Neural cell (in vitro differentiated cells): Measurements from ENCODE around the gene CLTCL1.

Experiments used
- EZH2 ChIP-seq: fragments of 200-600, 300-800 bp; shearing (Covaris generic), sonication (generic); IDR thresholded peaks from 2 replicates; pipeline ENCODE4 v1.6.1; 2014; ENCODE audit warnings: antibody characterized with exemption, low read length, borderline replicate concordance, mild to moderate bottlenecking; ENCODE audit not compliant: insufficient read depth, poor library complexity, severe bottlenecking
- POLR2AphosphoS5 ChIP-seq: IDR thresholded peaks from 2 replicates; pipeline ENCODE4 v1.6.1; 2012
- TAF1 ChIP-seq: IDR thresholded peaks from 2 replicates; pipeline ENCODE4 v1.6.1; 2012; ENCODE audit warnings: low read depth
- TF ChIP-seq, protein P1 (sequence below): fragments of 450-650 bp; IDR thresholded peaks from 2 replicates; pipeline ENCODE4 v1.5.1; 2014; ENCODE audit warnings: antibody characterized with exemption, mild to moderate bottlenecking, moderate library complexity; ENCODE audit not compliant: poor library complexity, severe bottlenecking
- TF ChIP-seq, protein P2 (sequence below): IDR thresholded peaks from 2 replicates; pipeline ENCODE4 v1.6.1; 2012; ENCODE audit warnings: borderline replicate concordance

DNA sequence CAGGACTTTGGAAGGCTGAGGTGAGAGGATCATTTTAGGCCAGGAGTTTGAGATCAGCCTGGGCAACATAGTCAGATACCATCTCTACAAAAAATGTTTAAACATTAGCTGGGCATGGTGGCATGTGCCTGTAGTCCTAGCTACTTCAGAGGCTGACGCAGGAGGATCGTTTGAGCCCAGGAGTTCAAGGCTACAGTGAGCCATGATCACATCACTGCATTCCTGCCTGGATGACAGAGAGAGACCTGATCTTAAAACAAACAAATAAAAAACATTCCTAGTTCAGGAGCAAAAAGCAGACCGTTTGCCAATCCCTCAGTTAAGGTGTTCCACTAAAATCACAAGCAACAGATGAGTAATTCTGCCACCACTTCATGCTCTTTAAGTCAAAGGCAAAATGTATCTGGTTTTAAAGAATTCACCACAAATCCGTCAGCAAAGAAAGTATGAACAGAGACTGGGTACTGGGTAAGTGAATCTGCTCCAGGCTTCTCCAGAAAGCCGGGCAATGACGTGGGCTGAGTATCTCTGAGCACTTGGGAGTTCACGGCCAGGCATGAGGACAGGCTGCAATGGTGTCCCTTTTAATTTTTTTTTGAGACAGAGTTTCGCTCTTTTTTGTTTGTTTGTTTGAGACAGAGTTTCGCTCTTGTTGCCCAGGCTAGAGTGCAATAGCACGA is 19.5 kb downstream of the CLTCL1 start:
- TF ChIP-seq, protein P1, sequence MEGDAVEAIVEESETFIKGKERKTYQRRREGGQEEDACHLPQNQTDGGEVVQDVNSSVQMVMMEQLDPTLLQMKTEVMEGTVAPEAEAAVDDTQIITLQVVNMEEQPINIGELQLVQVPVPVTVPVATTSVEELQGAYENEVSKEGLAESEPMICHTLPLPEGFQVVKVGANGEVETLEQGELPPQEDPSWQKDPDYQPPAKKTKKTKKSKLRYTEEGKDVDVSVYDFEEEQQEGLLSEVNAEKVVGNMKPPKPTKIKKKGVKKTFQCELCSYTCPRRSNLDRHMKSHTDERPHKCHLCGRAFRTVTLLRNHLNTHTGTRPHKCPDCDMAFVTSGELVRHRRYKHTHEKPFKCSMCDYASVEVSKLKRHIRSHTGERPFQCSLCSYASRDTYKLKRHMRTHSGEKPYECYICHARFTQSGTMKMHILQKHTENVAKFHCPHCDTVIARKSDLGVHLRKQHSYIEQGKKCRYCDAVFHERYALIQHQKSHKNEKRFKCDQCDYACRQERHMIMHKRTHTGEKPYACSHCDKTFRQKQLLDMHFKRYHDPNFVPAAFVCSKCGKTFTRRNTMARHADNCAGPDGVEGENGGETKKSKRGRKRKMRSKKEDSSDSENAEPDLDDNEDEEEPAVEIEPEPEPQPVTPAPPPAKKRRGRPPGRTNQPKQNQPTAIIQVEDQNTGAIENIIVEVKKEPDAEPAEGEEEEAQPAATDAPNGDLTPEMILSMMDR: no peak
- TF ChIP-seq, protein P2, sequence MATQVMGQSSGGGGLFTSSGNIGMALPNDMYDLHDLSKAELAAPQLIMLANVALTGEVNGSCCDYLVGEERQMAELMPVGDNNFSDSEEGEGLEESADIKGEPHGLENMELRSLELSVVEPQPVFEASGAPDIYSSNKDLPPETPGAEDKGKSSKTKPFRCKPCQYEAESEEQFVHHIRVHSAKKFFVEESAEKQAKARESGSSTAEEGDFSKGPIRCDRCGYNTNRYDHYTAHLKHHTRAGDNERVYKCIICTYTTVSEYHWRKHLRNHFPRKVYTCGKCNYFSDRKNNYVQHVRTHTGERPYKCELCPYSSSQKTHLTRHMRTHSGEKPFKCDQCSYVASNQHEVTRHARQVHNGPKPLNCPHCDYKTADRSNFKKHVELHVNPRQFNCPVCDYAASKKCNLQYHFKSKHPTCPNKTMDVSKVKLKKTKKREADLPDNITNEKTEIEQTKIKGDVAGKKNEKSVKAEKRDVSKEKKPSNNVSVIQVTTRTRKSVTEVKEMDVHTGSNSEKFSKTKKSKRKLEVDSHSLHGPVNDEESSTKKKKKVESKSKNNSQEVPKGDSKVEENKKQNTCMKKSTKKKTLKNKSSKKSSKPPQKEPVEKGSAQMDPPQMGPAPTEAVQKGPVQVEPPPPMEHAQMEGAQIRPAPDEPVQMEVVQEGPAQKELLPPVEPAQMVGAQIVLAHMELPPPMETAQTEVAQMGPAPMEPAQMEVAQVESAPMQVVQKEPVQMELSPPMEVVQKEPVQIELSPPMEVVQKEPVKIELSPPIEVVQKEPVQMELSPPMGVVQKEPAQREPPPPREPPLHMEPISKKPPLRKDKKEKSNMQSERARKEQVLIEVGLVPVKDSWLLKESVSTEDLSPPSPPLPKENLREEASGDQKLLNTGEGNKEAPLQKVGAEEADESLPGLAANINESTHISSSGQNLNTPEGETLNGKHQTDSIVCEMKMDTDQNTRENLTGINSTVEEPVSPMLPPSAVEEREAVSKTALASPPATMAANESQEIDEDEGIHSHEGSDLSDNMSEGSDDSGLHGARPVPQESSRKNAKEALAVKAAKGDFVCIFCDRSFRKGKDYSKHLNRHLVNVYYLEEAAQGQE: no peak
- TF ChIP-seq EZH2: no peak
- TF ChIP-seq TAF1: no peak
- TF ChIP-seq POLR2AphosphoS5: no peak
